Measurements from ENCODE around the gene CCS. TPM values are rescaled to one million over a fixed set of nuclear protein-coding genes. Genes with fewer than 3 reads are reported as not detected.
A peak's percentile ranks its signal among the peaks of the same experiment; 100 is the strongest.

Gene CCS
- total RNA-seq, 6 donors from 2014 or later, result 24.3 to 82.8 (median 34.0) TPM

GRCh38 chr11:66632952-66633351, 40.0 kb downstream of the CCS start:
- Histone ChIP-seq H3K27ac (no peak overlapping the region), H3K27me3 (no peaks in the 10 kb centered on the region), H3K4me1 (peaks cover 8 to 11% (median 8%) of the 10 kb centered on the region in 4 donors), H3K9me3 (no peaks in the 10 kb centered on the region), H3K36me3 (peaks cover 0 to 44% (median 15%) of the 10 kb centered on the region in 4 donors), H3K4me3 (no peak overlapping the region)
- no peak for ATAC-seq (ENCODE audit: low FRiP score in 2 of 2)
- WGBS, 2 donors, result 83 to 92% methylated on average over 2 of the region's 2 CpGs
- TF ChIP-seq EP300 (IDR thresholded peaks at IDR 0.05), result no peak
- no peak for TF ChIP-seq POLR2A (IDR thresholded peaks at IDR 0.05)
- TF ChIP-seq POLR2AphosphoS5 (IDR thresholded peaks at IDR 0.05), result no peak
- TF ChIP-seq CTCF (IDR thresholded peaks at IDR 0.05), result no peak
- DNase-seq, result no peak

DNA sequence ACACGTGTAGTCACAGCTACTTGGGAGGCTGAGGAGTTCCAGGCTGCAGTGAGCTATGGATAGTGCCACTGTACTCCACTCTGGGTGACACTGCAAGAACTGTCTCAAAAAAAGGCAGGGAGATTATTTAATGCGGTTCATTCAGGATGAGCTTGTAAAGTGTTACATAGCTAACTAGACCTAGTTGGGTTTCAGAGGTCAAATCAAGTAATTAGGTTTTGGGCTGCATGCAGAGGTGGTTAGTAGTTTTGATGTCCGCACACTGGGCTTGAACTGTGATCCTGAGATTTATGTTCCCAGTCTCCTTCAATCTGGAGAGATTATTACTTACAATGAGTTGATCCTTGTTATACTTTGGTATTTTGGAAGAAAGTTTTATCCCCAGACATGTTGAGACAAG, 43.4 kb downstream of the CCS start:
- 90 to 92% methylated on average over 3 of the region's 3 CpGs for WGBS, 2 donors
- H3K4me1 ChIP-seq, result peaks cover 27 to 37% (median 30%) of the 10 kb centered on the region in 4 donors
- no peak for ATAC-seq (ENCODE audit: low FRiP score in 2 of 2)

DNA sequence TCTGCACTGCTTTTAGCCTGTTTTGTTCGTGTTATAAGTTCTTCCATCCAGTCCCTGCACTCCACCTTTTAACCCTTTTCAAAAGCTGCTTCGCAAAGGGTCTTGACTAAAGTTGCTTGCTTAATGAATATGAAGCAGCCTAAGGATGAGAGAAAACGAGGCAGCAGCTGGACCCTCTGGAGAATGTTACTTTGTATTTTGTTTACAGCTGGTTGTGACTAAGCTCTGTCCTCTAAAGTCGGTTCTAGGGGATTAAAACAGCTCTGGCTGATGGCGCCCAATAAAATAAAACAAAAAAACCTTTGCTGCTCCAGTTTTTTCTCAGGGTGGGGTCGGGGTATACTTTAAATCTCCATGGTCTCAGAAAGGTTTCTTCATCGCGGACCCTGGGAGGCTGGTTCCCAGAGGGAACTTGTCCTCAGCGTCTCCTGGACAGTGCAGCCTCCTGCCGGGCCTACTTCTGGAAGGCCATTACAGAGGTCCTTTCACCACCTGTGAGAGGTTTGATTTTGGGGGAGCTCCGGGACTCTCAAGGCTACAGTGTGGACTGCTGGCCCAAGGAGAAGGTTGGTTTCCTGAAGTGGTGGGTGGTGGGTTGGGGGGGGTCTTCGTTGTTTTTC, 44.7 kb downstream of the CCS start:
- Histone ChIP-seq H3K4me1 (peaks cover 39 to 50% (median 43%) of the 10 kb centered on the region in 4 donors), H3K27me3 (no peaks in the 10 kb centered on the region), H3K4me3 (peak overlapping the region; percentile 18 to 85 (median 74)), H3K36me3 (peaks cover 0 to 43% (median 20%) of the 10 kb centered on the region in 4 donors), H3K9me3 (no peaks in the 10 kb centered on the region), H3K27ac (peak overlapping the region; percentile 80 to 97 (median 92))
- TF ChIP-seq POLR2AphosphoS5 (IDR thresholded peaks at IDR 0.05), result no peak
- no peak for TF ChIP-seq EP300 (IDR thresholded peaks at IDR 0.05)
- TF ChIP-seq CTCF (IDR thresholded peaks at IDR 0.05), result no peak
- no peak for TF ChIP-seq POLR2A (IDR thresholded peaks at IDR 0.05)
- DNase-seq (no peak), ATAC-seq (ENCODE audit: low FRiP score in 2 of 2) (peak; percentile 0 to 9)
- WGBS, 2 donors, result 57 to 59% methylated on average over 12 of the region's 12 CpGs

More for the DNA sequence above, 43.4 kb downstream of the CCS start:
- peaks cover 0 to 34% (median 14%) of the 10 kb centered on the region in 4 donors for H3K36me3 ChIP-seq
- H3K4me3 ChIP-seq, result no peak overlapping the region
- H3K27ac ChIP-seq, result no peak overlapping the region
- H3K9me3 ChIP-seq, result no peaks in the 10 kb centered on the region
- no peak for TF ChIP-seq EP300 (IDR thresholded peaks at IDR 0.05)
- TF ChIP-seq POLR2AphosphoS5 (IDR thresholded peaks at IDR 0.05), result no peak
- TF ChIP-seq CTCF (IDR thresholded peaks at IDR 0.05), result no peak
- no peak for TF ChIP-seq POLR2A (IDR thresholded peaks at IDR 0.05)
- DNase-seq, result no peak
- no peaks in the 10 kb centered on the region for H3K27me3 ChIP-seq

DNA sequence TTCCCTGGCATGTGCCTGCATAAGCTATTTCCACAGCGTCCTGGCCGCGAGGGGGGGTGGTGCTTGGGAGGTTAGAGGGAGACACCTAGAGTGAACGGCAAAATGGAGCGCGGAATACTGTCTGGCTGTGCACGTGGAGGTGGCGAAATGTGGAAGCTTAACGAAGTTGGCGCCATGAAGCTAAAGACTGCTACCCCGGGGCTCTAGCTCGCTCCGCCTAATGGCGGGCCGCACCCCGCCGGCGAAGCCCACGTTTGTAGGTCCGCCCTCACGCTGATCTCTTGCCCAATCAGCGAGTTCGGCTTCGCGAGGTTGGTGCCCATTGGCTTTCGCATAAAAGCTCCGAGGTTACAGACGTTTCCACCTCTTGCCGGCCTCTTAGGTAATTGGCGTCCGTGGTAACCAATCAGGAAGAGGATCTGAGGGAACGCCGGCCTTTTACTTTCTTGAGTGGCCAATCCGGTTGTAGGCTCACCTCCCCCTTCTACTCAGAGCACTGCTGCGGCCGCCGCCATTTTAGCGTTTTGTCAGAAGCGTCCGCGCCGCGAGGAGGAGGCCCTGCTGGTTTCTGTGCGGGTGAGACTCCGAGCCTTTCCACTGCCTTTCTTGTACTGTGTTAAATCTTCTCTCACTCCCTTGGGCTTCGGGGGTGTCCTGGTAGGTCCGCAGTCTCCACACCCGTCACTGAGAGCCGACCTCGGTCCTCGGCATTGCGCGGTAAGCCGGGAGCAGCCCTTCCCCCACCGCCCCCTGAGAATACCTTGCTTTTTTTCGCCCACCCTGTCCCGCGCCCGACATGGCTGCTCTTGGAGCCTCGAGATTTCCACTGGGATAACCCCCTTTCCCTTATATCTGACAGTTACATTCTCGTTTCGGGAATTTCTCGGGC, 45.4 kb downstream of the CCS start, which contains the start of gene RBM4:
Gene RBM4, plus strand, starts transcription at position 527 of the 889 bp plus-strand sequence. CDS start 1,009 bp downstream, outside the sequence.
- peak; percentile 35 to 91 (median 86) for TF ChIP-seq POLR2A (IDR thresholded peaks at IDR 0.05)
- TF ChIP-seq EP300 (IDR thresholded peaks at IDR 0.05), result peak in 1 of 4 donors; percentile 43
- TF ChIP-seq POLR2AphosphoS5 (IDR thresholded peaks at IDR 0.05), result peak; percentile 89 to 95
- peak in 1 of 6 experiments; percentile 8 for TF ChIP-seq CTCF (IDR thresholded peaks at IDR 0.05)

More for the DNA sequence above, 45.4 kb downstream of the CCS start, which contains the start of gene RBM4:
- Histone ChIP-seq H3K27ac (peak within 1 kb of the TSS; percentile 91 to 97 (median 92)), H3K9me3 (no peaks in the 10 kb centered on the region), H3K36me3 (peaks cover under 1 to 48% (median 25%) of the 10 kb centered on the region in 4 donors), H3K4me3 (peak within 1 kb of the TSS; percentile 72 to 87 (median 81)), H3K4me1 (peaks cover 47 to 57% (median 51%) of the 10 kb centered on the region in 4 donors), H3K27me3 (no peaks in the 10 kb centered on the region)
- DNase-seq (peak; percentile 93 to 98), ATAC-seq (ENCODE audit: low FRiP score in 2 of 2) (peak; percentile 99)
- 0 to 1% methylated on average over 32 to 61 of the region's 63 CpGs for WGBS, 2 donors
